Tibial nerve (tissue), 4 donors: Measurements from ENCODE around the gene HTR5A.

Source experiments
- CTCF ChIP-seq, 5 experiments: fragments of 200-600 bp in 3 of 5; fragments of 450-650 bp in 2 of 5; sonication (generic) in 3 of 5; IDR thresholded peaks; one replicate each; pipeline ENCODE4 v1.5.1; 2016 to 2019; ENCODE audit warnings: antibody characterized with exemption in 5 of 5, mild to moderate bottlenecking in 3 of 5, moderate library complexity in 2 of 5
- EP300 ChIP-seq, 2 donors: sonication (generic); formaldehyde crosslinking; IDR thresholded peaks; one replicate each; pipeline ENCODE4 v1.6.1; 2017; ENCODE audit warnings: antibody characterized with exemption in 2 of 2, mild to moderate bottlenecking in 1 of 2
- POLR2A ChIP-seq, 2 donors: fragments of 450-650 bp; IDR thresholded peaks; one replicate each; pipeline ENCODE4 v1.6.1; 2017; ENCODE audit warnings: antibody characterized with exemption in 2 of 2, mild to moderate bottlenecking in 2 of 2, moderate library complexity in 2 of 2

DNA sequence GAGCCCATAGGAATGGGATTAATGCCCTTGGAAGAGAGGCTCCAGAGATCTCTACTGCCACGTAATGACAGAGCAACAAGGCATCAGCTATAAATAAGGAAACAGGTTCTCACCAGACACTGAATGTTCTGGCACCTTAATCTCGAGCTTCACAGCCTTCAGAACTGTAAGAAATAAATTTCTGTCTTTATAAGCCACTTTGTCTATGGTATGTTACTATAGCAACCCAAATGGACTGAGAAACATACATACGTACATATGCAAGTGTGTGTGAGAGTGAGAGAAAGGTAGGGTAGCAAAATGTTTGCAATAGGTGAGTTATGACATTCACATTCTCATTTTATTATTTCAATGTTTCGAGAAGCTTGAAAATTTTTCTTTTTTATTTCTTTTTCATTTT, 22.1 kb upstream of the HTR5A start:
- TF ChIP-seq CTCF (IDR thresholded peaks at IDR 0.05), result no peak
- no peak for TF ChIP-seq POLR2A (IDR thresholded peaks at IDR 0.05)
- no peak for TF ChIP-seq EP300 (IDR thresholded peaks at IDR 0.05)
